ENCODE measurements around the gene B3GNT5.

Gene B3GNT5

DNA sequence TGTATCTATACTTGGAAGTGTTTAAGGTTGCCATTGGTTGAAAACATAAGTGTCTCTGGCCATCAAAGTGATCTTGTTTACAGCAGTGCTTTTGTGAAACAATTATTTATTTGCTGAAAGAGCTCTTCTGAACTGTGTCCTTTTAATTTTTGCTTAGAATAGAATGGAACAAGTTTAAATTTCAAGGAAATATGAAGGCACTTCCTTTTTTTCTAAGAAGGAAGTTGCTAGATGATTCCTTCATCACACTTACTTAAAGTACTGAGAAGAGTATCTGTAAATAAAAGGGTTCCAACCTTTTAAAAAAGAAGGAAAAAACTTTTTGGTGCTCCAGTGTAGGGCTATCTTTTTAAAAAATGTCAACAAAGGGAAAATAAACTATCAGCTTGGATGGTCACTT lies 19.7 kb downstream of the B3GNT5 start:
- no peak overlapping the region for H2AFZ ChIP-seq (ENCODE audit: low read length)

DNA sequence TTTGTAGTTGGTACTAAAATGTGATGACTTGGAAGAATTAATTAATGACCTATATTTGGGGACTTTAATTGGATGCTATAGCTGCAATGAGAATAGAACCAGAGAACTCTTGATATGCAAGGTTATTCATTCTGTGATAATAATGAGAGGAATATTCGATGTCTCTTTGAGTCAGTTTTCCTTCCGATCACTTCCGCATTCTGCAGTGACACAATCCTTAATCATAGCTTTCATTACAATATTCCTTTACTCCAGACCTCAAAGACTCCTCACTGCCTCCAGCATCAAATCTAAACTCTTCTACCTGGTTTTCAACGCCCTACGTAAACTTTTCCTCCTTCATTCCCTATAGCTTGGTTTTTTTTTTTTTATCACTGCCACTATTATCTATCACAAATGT lies 21.6 kb downstream of the B3GNT5 start:
- Histone ChIP-seq H4K20me1 (ENCODE audit: insufficient read depth, low read length, poor library complexity, severe bottlenecking) (no peaks in the 10 kb centered on the region), H3K27me3 (ENCODE audit: insufficient read depth, low read length, poor library complexity, severe bottlenecking) (no peaks in the 10 kb centered on the region), H3K79me2 (ENCODE audit: insufficient read depth, low read length) (no peaks in the 10 kb centered on the region), H3K36me3 (ENCODE audit: insufficient read depth, low read length) (no peaks in the 10 kb centered on the region), H3K4me3 (ENCODE audit: low read length, poor library complexity, severe bottlenecking) (no peak overlapping the region), H3K9me3 (ENCODE audit: insufficient read depth, low read depth, low read length) (no peaks in the 10 kb centered on the region), H3K4me2 (ENCODE audit: low read depth, low read length, poor library complexity, severe bottlenecking) (no peak overlapping the region), H3K9ac (ENCODE audit: low read depth, low read length, poor library complexity, severe bottlenecking) (no peak overlapping the region), H2AFZ (ENCODE audit: low read length) (no peak overlapping the region), H3K4me1 (ENCODE audit: insufficient read depth, low read length, poor library complexity, severe bottlenecking) (no peaks in the 10 kb centered on the region), H3K9me2 (replicated peaks; ENCODE audit: low read depth, low read length) (no peaks in the 10 kb centered on the region), H3F3A (ENCODE audit: low read depth) (no peaks in the 10 kb centered on the region)
- TF ChIP-seq, protein P1, sequence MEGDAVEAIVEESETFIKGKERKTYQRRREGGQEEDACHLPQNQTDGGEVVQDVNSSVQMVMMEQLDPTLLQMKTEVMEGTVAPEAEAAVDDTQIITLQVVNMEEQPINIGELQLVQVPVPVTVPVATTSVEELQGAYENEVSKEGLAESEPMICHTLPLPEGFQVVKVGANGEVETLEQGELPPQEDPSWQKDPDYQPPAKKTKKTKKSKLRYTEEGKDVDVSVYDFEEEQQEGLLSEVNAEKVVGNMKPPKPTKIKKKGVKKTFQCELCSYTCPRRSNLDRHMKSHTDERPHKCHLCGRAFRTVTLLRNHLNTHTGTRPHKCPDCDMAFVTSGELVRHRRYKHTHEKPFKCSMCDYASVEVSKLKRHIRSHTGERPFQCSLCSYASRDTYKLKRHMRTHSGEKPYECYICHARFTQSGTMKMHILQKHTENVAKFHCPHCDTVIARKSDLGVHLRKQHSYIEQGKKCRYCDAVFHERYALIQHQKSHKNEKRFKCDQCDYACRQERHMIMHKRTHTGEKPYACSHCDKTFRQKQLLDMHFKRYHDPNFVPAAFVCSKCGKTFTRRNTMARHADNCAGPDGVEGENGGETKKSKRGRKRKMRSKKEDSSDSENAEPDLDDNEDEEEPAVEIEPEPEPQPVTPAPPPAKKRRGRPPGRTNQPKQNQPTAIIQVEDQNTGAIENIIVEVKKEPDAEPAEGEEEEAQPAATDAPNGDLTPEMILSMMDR (conservative IDR thresholded peaks at IDR 0.05; ENCODE audit: low read length): no peak

More for the DNA sequence above, 19.7 kb downstream of the B3GNT5 start:
- Histone ChIP-seq H3K4me3 (ENCODE audit: low read length, poor library complexity, severe bottlenecking) (no peak overlapping the region), H3K9ac (ENCODE audit: low read depth, low read length, poor library complexity, severe bottlenecking) (no peak overlapping the region), H3F3A (ENCODE audit: low read depth) (no peaks in the 10 kb centered on the region), H3K9me2 (replicated peaks; ENCODE audit: low read depth, low read length) (no peaks in the 10 kb centered on the region), H3K79me2 (ENCODE audit: insufficient read depth, low read length) (no peaks in the 10 kb centered on the region), H3K4me2 (ENCODE audit: low read depth, low read length, poor library complexity, severe bottlenecking) (no peak overlapping the region), H3K36me3 (ENCODE audit: insufficient read depth, low read length) (no peaks in the 10 kb centered on the region), H4K20me1 (ENCODE audit: insufficient read depth, low read length, poor library complexity, severe bottlenecking) (no peaks in the 10 kb centered on the region), H3K4me1 (ENCODE audit: insufficient read depth, low read length, poor library complexity, severe bottlenecking) (no peaks in the 10 kb centered on the region), H3K27me3 (ENCODE audit: insufficient read depth, low read length, poor library complexity, severe bottlenecking) (no peaks in the 10 kb centered on the region), H3K9me3 (ENCODE audit: insufficient read depth, low read depth, low read length) (no peaks in the 10 kb centered on the region)
- no peak for TF ChIP-seq EZH2phosphoT487 (IDR thresholded peaks at IDR 0.05; ENCODE audit: borderline replicate concordance)
- TF ChIP-seq, protein P1 (conservative IDR thresholded peaks at IDR 0.05; ENCODE audit: low read length): no peak

DNA sequence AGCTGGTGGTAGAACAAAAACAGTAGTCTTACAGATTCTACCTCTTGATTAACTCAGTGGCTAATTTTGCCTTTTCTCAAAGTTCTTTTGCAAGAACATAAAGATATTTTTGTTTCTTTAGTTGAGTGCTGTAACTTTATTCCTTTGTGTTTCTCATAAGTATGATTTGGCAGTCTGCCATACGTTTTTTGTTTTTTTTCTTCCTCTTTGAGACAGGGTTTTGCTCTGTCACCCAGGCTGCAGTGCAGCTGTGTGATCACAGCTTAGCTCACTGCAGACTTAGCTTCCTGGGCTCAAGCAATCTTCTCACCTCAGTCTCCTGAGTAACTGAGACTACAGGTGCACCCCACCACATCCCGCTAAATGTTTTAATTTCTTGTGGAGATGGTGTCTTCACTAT lies 22.4 kb downstream of the B3GNT5 start:
- TF ChIP-seq, protein P1 (conservative IDR thresholded peaks at IDR 0.05; ENCODE audit: low read length): no peak
- no peak for TF ChIP-seq EZH2phosphoT487 (IDR thresholded peaks at IDR 0.05; ENCODE audit: borderline replicate concordance)
- H3K4me1 ChIP-seq (ENCODE audit: insufficient read depth, low read length, poor library complexity, severe bottlenecking): no peaks in the 10 kb centered on the region
- H3K4me3 ChIP-seq (ENCODE audit: low read length, poor library complexity, severe bottlenecking): no peak overlapping the region
- H4K20me1 ChIP-seq (ENCODE audit: insufficient read depth, low read length, poor library complexity, severe bottlenecking): no peaks in the 10 kb centered on the region
- no peaks in the 10 kb centered on the region for H3K9me2 ChIP-seq (replicated peaks; ENCODE audit: low read depth, low read length)
- H3F3A ChIP-seq (ENCODE audit: low read depth): no peaks in the 10 kb centered on the region
- no peaks in the 10 kb centered on the region for H3K79me2 ChIP-seq (ENCODE audit: insufficient read depth, low read length)
- no peak overlapping the region for H2AFZ ChIP-seq (ENCODE audit: low read length)
- H3K9me3 ChIP-seq (ENCODE audit: insufficient read depth, low read depth, low read length): no peaks in the 10 kb centered on the region
- no peak overlapping the region for H3K4me2 ChIP-seq (ENCODE audit: low read depth, low read length, poor library complexity, severe bottlenecking)
- no peaks in the 10 kb centered on the region for H3K27me3 ChIP-seq (ENCODE audit: insufficient read depth, low read length, poor library complexity, severe bottlenecking)
- no peaks in the 10 kb centered on the region for H3K36me3 ChIP-seq (ENCODE audit: insufficient read depth, low read length)
- H3K9ac ChIP-seq (ENCODE audit: low read depth, low read length, poor library complexity, severe bottlenecking): no peak overlapping the region
